GM12891 (cell line): ENCODE data around the gene GCKR.

Experiments used
- POLR2A ChIP-seq: IDR thresholded peaks from 2 replicates; pipeline ENCODE4 v1.6.1; 2011; ENCODE audit warnings: low read depth, low read length, control low read depth
- POLR2AphosphoS5 ChIP-seq: IDR thresholded peaks from 2 replicates; pipeline ENCODE4 v1.6.1; 2011; ENCODE audit warnings: low read depth, low read length, control low read depth
- POU2F2 ChIP-seq: IDR thresholded peaks from 2 replicates; pipeline ENCODE4 v1.6.1; 2011; ENCODE audit warnings: low read depth, mild to moderate bottlenecking, control low read depth, low read length, moderate library complexity
- TAF1 ChIP-seq: IDR thresholded peaks from 2 replicates; pipeline ENCODE4 v1.6.1; 2011; ENCODE audit warnings: low read depth, low read length, control low read depth

- TF ChIP-seq TAF1, result no peak
- no peak for TF ChIP-seq POLR2A
- TF ChIP-seq POLR2AphosphoS5, result no peak
- TF ChIP-seq POU2F2, result no peak
Observed at GRCh38 chr2:27464443-27464842, 32.2 kb upstream of the GCKR start.
